ENCODE data around the gene HSPH1.
"Not testable (repeated sequence)": the region's sequence is repeated elsewhere in the genome, so short reads cannot be mapped to it uniquely, and the experiment has no call there.

HSPH1 gene

GRCh38 chr13:31100721-31101120 lies 61.0 kb downstream of the HSPH1 start:
- Histone ChIP-seq H3K9ac (ENCODE audit: low read depth in 1 of 2, low read length in 2 of 2) (no peak overlapping the region), H3K9me3 (ENCODE audit: control insufficient read depth in 2 of 2, low read length in 2 of 2) (no peaks in the 10 kb centered on the region), H3K27ac (ENCODE audit: low read depth in 2 of 2, low read length in 2 of 2) (no peak overlapping the region), H3K4me1 (ENCODE audit: control insufficient read depth in 2 of 2, insufficient read depth in 2 of 2, low read length in 2 of 2) (no peaks in the 10 kb centered on the region), H3K36me3 (ENCODE audit: control insufficient read depth in 2 of 2, insufficient read depth in 2 of 2, low read length in 2 of 2) (no peaks in the 10 kb centered on the region), H3K4me3 (ENCODE audit: low read length in 2 of 2) (no peak overlapping the region), H3K27me3 (ENCODE audit: control insufficient read depth in 2 of 2, insufficient read depth in 2 of 2, low read length in 2 of 2) (peaks cover 0 to 2% of the 10 kb centered on the region in 2 donors)

GRCh38 chr13:31097911-31098434 lies 63.7 kb downstream of the HSPH1 start:
- not testable (repeated sequence) for H3K27ac ChIP-seq (ENCODE audit: low read depth in 2 of 2, low read length in 2 of 2); H3K36me3 ChIP-seq (ENCODE audit: control insufficient read depth in 2 of 2, insufficient read depth in 2 of 2, low read length in 2 of 2); H3K4me1 ChIP-seq (ENCODE audit: control insufficient read depth in 2 of 2, insufficient read depth in 2 of 2, low read length in 2 of 2); H3K4me3 ChIP-seq (ENCODE audit: low read length in 2 of 2); H3K9me3 ChIP-seq (ENCODE audit: control insufficient read depth in 2 of 2, low read length in 2 of 2); H3K9ac ChIP-seq (ENCODE audit: low read depth in 1 of 2, low read length in 2 of 2); H3K27me3 ChIP-seq (ENCODE audit: control insufficient read depth in 2 of 2, insufficient read depth in 2 of 2, low read length in 2 of 2)

- no peaks in the 10 kb centered on the region for H3K4me1 ChIP-seq (ENCODE audit: control insufficient read depth in 2 of 2, insufficient read depth in 2 of 2, low read length in 2 of 2)
- H3K36me3 ChIP-seq (ENCODE audit: control insufficient read depth in 2 of 2, insufficient read depth in 2 of 2, low read length in 2 of 2) = no peaks in the 10 kb centered on the region
- H3K9me3 ChIP-seq (ENCODE audit: control insufficient read depth in 2 of 2, low read length in 2 of 2) = no peaks in the 10 kb centered on the region
- no peak overlapping the region for H3K9ac ChIP-seq (ENCODE audit: low read depth in 1 of 2, low read length in 2 of 2)
- peaks cover 0 to 2% of the 10 kb centered on the region in 2 donors for H3K27me3 ChIP-seq (ENCODE audit: control insufficient read depth in 2 of 2, insufficient read depth in 2 of 2, low read length in 2 of 2)
- no peak overlapping the region for H3K4me3 ChIP-seq (ENCODE audit: low read length in 2 of 2)
- H3K27ac ChIP-seq (ENCODE audit: low read depth in 2 of 2, low read length in 2 of 2) = no peak overlapping the region
Observed at GRCh38 chr13:31096654-31097302, 64.9 kb downstream of the HSPH1 start.

- Histone ChIP-seq H3K27me3 (ENCODE audit: control insufficient read depth in 2 of 2, insufficient read depth in 2 of 2, low read length in 2 of 2) (no peaks in the 10 kb centered on the region), H3K36me3 (ENCODE audit: control insufficient read depth in 2 of 2, insufficient read depth in 2 of 2, low read length in 2 of 2) (no peaks in the 10 kb centered on the region), H3K9ac (ENCODE audit: low read depth in 1 of 2, low read length in 2 of 2) (no peak overlapping the region), H3K27ac (ENCODE audit: low read depth in 2 of 2, low read length in 2 of 2) (no peak overlapping the region), H3K9me3 (ENCODE audit: control insufficient read depth in 2 of 2, low read length in 2 of 2) (no peaks in the 10 kb centered on the region), H3K4me3 (ENCODE audit: low read length in 2 of 2) (no peak overlapping the region), H3K4me1 (ENCODE audit: control insufficient read depth in 2 of 2, insufficient read depth in 2 of 2, low read length in 2 of 2) (no peaks in the 10 kb centered on the region)
Observed at GRCh38 chr13:31094331-31095015, 67.2 kb downstream of the HSPH1 start.

GRCh38 chr13:31093145-31093885 lies 68.4 kb downstream of the HSPH1 start:
- H3K27me3 ChIP-seq (ENCODE audit: control insufficient read depth in 2 of 2, insufficient read depth in 2 of 2, low read length in 2 of 2) = no peaks in the 10 kb centered on the region
- H3K9me3 ChIP-seq (ENCODE audit: control insufficient read depth in 2 of 2, low read length in 2 of 2) = no peaks in the 10 kb centered on the region
- H3K36me3 ChIP-seq (ENCODE audit: control insufficient read depth in 2 of 2, insufficient read depth in 2 of 2, low read length in 2 of 2) = no peaks in the 10 kb centered on the region

GRCh38 chr13:31092646-31093045 lies 69.1 kb downstream of the HSPH1 start:
- no peak overlapping the region for H3K4me3 ChIP-seq (ENCODE audit: low read length in 2 of 2)
- H3K9ac ChIP-seq (ENCODE audit: low read depth in 1 of 2, low read length in 2 of 2) = no peak overlapping the region
- no peaks in the 10 kb centered on the region for H3K9me3 ChIP-seq (ENCODE audit: control insufficient read depth in 2 of 2, low read length in 2 of 2)
- no peaks in the 10 kb centered on the region for H3K36me3 ChIP-seq (ENCODE audit: control insufficient read depth in 2 of 2, insufficient read depth in 2 of 2, low read length in 2 of 2)
- no peaks in the 10 kb centered on the region for H3K27me3 ChIP-seq (ENCODE audit: control insufficient read depth in 2 of 2, insufficient read depth in 2 of 2, low read length in 2 of 2)
- no peak overlapping the region for H3K27ac ChIP-seq (ENCODE audit: low read depth in 2 of 2, low read length in 2 of 2)
- no peaks in the 10 kb centered on the region for H3K4me1 ChIP-seq (ENCODE audit: control insufficient read depth in 2 of 2, insufficient read depth in 2 of 2, low read length in 2 of 2)

More at GRCh38 chr13:31093145-31093885, 68.4 kb downstream of the HSPH1 start:
- no peak overlapping the region for H3K9ac ChIP-seq (ENCODE audit: low read depth in 1 of 2, low read length in 2 of 2)
- no peak overlapping the region for H3K4me3 ChIP-seq (ENCODE audit: low read length in 2 of 2)
- H3K4me1 ChIP-seq (ENCODE audit: control insufficient read depth in 2 of 2, insufficient read depth in 2 of 2, low read length in 2 of 2) = no peaks in the 10 kb centered on the region
- H3K27ac ChIP-seq (ENCODE audit: low read depth in 2 of 2, low read length in 2 of 2) = no peak overlapping the region

GRCh38 chr13:31090961-31091624 lies 70.6 kb downstream of the HSPH1 start:
- no peaks in the 10 kb centered on the region for H3K9me3 ChIP-seq (ENCODE audit: control insufficient read depth in 2 of 2, low read length in 2 of 2)
- H3K36me3 ChIP-seq (ENCODE audit: control insufficient read depth in 2 of 2, insufficient read depth in 2 of 2, low read length in 2 of 2) = no peaks in the 10 kb centered on the region
- H3K4me3 ChIP-seq (ENCODE audit: low read length in 2 of 2) = no peak overlapping the region

GRCh38 chr13:31090096-31090495 lies 71.6 kb downstream of the HSPH1 start:
- H3K4me3 ChIP-seq (ENCODE audit: low read length in 2 of 2) = no peak overlapping the region
- no peaks in the 10 kb centered on the region for H3K4me1 ChIP-seq (ENCODE audit: control insufficient read depth in 2 of 2, insufficient read depth in 2 of 2, low read length in 2 of 2)
- peaks cover 0 to 5% of the 10 kb centered on the region in 2 donors for H3K27me3 ChIP-seq (ENCODE audit: control insufficient read depth in 2 of 2, insufficient read depth in 2 of 2, low read length in 2 of 2)
- no peak overlapping the region for H3K9ac ChIP-seq (ENCODE audit: low read depth in 1 of 2, low read length in 2 of 2)
- H3K9me3 ChIP-seq (ENCODE audit: control insufficient read depth in 2 of 2, low read length in 2 of 2) = no peaks in the 10 kb centered on the region
- H3K36me3 ChIP-seq (ENCODE audit: control insufficient read depth in 2 of 2, insufficient read depth in 2 of 2, low read length in 2 of 2) = no peaks in the 10 kb centered on the region
- no peak overlapping the region for H3K27ac ChIP-seq (ENCODE audit: low read depth in 2 of 2, low read length in 2 of 2)

More at GRCh38 chr13:31090961-31091624, 70.6 kb downstream of the HSPH1 start:
- Histone ChIP-seq H3K27ac (ENCODE audit: low read depth in 2 of 2, low read length in 2 of 2) (no peak overlapping the region), H3K27me3 (ENCODE audit: control insufficient read depth in 2 of 2, insufficient read depth in 2 of 2, low read length in 2 of 2) (no peaks in the 10 kb centered on the region), H3K9ac (ENCODE audit: low read depth in 1 of 2, low read length in 2 of 2) (no peak overlapping the region), H3K4me1 (ENCODE audit: control insufficient read depth in 2 of 2, insufficient read depth in 2 of 2, low read length in 2 of 2) (no peaks in the 10 kb centered on the region)

- Histone ChIP-seq H3K27me3 (ENCODE audit: control insufficient read depth in 2 of 2, insufficient read depth in 2 of 2, low read length in 2 of 2) (peaks cover 0 to 5% of the 10 kb centered on the region in 2 donors), H3K9me3 (ENCODE audit: control insufficient read depth in 2 of 2, low read length in 2 of 2) (no peaks in the 10 kb centered on the region), H3K4me3 (ENCODE audit: low read length in 2 of 2) (no peak overlapping the region), H3K27ac (ENCODE audit: low read depth in 2 of 2, low read length in 2 of 2) (no peak overlapping the region), H3K9ac (ENCODE audit: low read depth in 1 of 2, low read length in 2 of 2) (no peak overlapping the region), H3K36me3 (ENCODE audit: control insufficient read depth in 2 of 2, insufficient read depth in 2 of 2, low read length in 2 of 2) (no peaks in the 10 kb centered on the region), H3K4me1 (ENCODE audit: control insufficient read depth in 2 of 2, insufficient read depth in 2 of 2, low read length in 2 of 2) (no peaks in the 10 kb centered on the region)
Observed at GRCh38 chr13:31089649-31090048, 72.1 kb downstream of the HSPH1 start.
